ENCODE data around the gene TELO2. TPM values are rescaled to one million over a fixed set of nuclear protein-coding genes. Genes with fewer than 3 reads are reported as not detected.

Gene TELO2
- total and polyA plus RNA-seq, 2 donors (not counting 1 experiment from before 2014, with no cell fraction given), result 6.3 to 10.9 TPM

DNA sequence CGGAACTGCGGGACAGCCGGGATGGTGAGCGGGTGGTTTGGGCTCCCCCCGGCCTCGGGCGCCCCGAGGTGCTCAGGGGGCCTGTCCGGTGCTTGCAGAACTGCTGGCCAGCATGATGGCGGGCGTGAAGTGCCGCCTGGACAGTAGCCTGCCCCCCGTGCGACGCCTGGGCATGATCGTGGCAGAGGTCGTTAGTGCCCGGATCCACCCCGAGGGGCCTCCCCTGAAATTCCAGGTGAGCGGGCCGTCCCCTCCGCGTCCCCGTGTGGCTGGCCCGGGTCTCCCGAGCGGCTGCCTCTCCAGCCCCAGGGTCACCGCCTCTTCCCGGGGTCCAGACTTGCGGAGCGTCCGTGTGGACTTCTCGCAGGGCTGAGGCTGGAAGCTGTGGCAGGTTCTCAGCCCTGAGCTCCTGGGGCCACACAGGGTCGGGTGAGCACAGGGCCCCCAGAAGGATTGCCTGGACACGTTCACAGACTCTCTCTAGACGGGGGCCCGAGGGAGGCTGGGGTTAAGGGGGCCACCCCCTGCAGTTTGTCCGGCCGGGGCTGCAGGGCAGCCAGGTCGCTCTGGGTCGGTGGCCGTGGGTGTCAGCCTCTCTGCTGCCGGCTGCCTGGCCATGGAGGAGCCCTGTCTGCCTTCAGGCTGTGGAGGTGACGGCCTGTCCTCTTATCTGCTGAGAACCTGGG lies 7.4 kb downstream of the TELO2 start:
- peaks cover 27% of the 10 kb centered on the region for H3K36me3 ChIP-seq (ENCODE audit: control insufficient read depth, insufficient read depth, low read length)
- H3K4me3 ChIP-seq (replicated peaks in 1 of 4; ENCODE audit: control extremely low read depth in 1 of 4, insufficient read depth in 1 of 4, low read depth in 3 of 4, low read length in 4 of 4), result no peak overlapping the region
- no peak overlapping the region for H3K9ac ChIP-seq (ENCODE audit: insufficient read depth, low read length)
- H3K79me2 ChIP-seq (ENCODE audit: control insufficient read depth, insufficient read depth, low read length), result no peaks in the 10 kb centered on the region
- no peaks in the 10 kb centered on the region for H4K20me1 ChIP-seq (ENCODE audit: control insufficient read depth, extremely low read depth, insufficient read depth, low read length)
- H3K9me3 ChIP-seq (ENCODE audit: control insufficient read depth, insufficient read depth, low read depth, low read length), result no peaks in the 10 kb centered on the region
- H3K4me2 ChIP-seq (ENCODE audit: extremely low read depth, insufficient read depth, low read length), result no peak overlapping the region
- no peaks in the 10 kb centered on the region for H3K4me1 ChIP-seq (ENCODE audit: control insufficient read depth, extremely low read depth, insufficient read depth, low read length)
- no peak overlapping the region for H2AFZ ChIP-seq (ENCODE audit: low read length)
- no peak for DNase-seq (ENCODE audit: low read depth in 2 of 2)
- TF ChIP-seq, protein P1, sequence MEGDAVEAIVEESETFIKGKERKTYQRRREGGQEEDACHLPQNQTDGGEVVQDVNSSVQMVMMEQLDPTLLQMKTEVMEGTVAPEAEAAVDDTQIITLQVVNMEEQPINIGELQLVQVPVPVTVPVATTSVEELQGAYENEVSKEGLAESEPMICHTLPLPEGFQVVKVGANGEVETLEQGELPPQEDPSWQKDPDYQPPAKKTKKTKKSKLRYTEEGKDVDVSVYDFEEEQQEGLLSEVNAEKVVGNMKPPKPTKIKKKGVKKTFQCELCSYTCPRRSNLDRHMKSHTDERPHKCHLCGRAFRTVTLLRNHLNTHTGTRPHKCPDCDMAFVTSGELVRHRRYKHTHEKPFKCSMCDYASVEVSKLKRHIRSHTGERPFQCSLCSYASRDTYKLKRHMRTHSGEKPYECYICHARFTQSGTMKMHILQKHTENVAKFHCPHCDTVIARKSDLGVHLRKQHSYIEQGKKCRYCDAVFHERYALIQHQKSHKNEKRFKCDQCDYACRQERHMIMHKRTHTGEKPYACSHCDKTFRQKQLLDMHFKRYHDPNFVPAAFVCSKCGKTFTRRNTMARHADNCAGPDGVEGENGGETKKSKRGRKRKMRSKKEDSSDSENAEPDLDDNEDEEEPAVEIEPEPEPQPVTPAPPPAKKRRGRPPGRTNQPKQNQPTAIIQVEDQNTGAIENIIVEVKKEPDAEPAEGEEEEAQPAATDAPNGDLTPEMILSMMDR (conservative IDR thresholded peaks at IDR 0.05 in 1 of 2, IDR thresholded peaks at IDR 0.05 in 1 of 2; ENCODE audit: low read depth in 1 of 2, low read length in 2 of 2), result no peak
- no peak for TF ChIP-seq EZH2 (IDR thresholded peaks at IDR 0.05; ENCODE audit: low read length, missing control alignments)
- no peaks in the 10 kb centered on the region for H3K27me3 ChIP-seq (ENCODE audit: control insufficient read depth, insufficient read depth, low read length)
- H3K27ac ChIP-seq (ENCODE audit: insufficient read depth, low read length), result no peak overlapping the region

- H3K9ac ChIP-seq (ENCODE audit: insufficient read depth, low read length), result no peak overlapping the region
- no peaks in the 10 kb centered on the region for H3K79me2 ChIP-seq (ENCODE audit: control insufficient read depth, insufficient read depth, low read length)
- H3K4me3 ChIP-seq (replicated peaks in 1 of 4; ENCODE audit: control extremely low read depth in 1 of 4, insufficient read depth in 1 of 4, low read depth in 3 of 4, low read length in 4 of 4), result no peak overlapping the region
- no peak overlapping the region for H3K27ac ChIP-seq (ENCODE audit: insufficient read depth, low read length)
- peaks cover 28% of the 10 kb centered on the region for H3K36me3 ChIP-seq (ENCODE audit: control insufficient read depth, insufficient read depth, low read length)
- no peak overlapping the region for H2AFZ ChIP-seq (ENCODE audit: low read length)
- no peaks in the 10 kb centered on the region for H3K4me1 ChIP-seq (ENCODE audit: control insufficient read depth, extremely low read depth, insufficient read depth, low read length)
- no peaks in the 10 kb centered on the region for H4K20me1 ChIP-seq (ENCODE audit: control insufficient read depth, extremely low read depth, insufficient read depth, low read length)
- no peak overlapping the region for H3K4me2 ChIP-seq (ENCODE audit: extremely low read depth, insufficient read depth, low read length)
- TF ChIP-seq EZH2 (IDR thresholded peaks at IDR 0.05; ENCODE audit: low read length, missing control alignments), result no peak
- no peaks in the 10 kb centered on the region for H3K27me3 ChIP-seq (ENCODE audit: control insufficient read depth, insufficient read depth, low read length)
- no peak for DNase-seq (ENCODE audit: low read depth in 2 of 2)
- H3K9me3 ChIP-seq (ENCODE audit: control insufficient read depth, insufficient read depth, low read depth, low read length), result no peaks in the 10 kb centered on the region
These were observed 8.5 kb downstream of the TELO2 start for GRCh38 chr16:1501630-1502029.

DNA sequence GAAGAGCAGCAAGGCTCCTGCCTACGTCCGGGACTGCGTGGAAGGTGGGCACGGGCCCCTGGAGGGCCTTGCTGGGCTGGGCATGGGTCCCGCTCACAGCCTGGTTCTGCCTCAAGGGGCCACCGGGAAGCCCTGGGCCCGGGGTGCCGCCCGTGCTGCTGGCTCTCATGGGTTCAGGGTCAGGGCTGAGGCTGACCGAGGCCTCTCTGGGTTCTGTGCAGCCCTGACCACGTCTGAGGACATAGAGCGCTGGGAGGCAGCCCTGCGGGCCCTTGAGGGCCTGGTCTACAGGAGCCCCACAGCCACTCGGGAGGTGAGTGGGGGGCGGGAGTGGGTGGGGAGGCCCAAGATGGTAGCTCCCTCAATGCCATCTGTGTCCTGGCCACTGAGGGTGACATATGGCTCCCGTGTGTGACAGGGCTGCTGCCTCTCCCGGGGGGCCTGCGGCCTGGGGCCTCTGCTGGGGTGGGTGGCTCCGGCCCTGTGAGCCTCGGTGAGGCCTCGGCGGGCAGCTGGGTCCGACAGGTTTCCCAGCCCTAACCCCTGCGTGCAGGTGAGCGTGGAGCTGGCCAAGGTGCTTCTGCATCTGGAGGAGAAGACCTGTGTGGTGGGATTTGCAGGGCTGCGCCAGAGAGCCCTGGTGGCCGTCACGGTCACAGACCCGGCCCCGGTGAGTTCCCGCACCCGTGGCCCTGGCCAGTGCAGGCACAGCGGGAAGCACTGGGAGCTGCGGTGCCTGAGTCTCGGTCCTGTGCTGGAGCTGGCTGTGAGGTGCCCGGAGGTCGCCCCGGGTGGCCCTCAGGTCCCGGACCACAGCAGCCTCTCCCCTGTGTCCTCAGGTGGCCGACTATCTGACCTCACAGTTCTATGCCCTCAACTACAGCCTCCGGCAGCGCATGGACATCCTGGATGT lies 9.2 kb downstream of the TELO2 start:
- H3K36me3 ChIP-seq (ENCODE audit: control insufficient read depth, insufficient read depth, low read length), result peaks cover 31% of the 10 kb centered on the region
- H4K20me1 ChIP-seq (ENCODE audit: control insufficient read depth, extremely low read depth, insufficient read depth, low read length), result no peaks in the 10 kb centered on the region
- no peaks in the 10 kb centered on the region for H3K79me2 ChIP-seq (ENCODE audit: control insufficient read depth, insufficient read depth, low read length)
- H3K4me2 ChIP-seq (ENCODE audit: extremely low read depth, insufficient read depth, low read length), result no peak overlapping the region
- no peak overlapping the region for H2AFZ ChIP-seq (ENCODE audit: low read length)
- no peaks in the 10 kb centered on the region for H3K4me1 ChIP-seq (ENCODE audit: control insufficient read depth, extremely low read depth, insufficient read depth, low read length)
- no peak overlapping the region for H3K9ac ChIP-seq (ENCODE audit: insufficient read depth, low read length)
- no peak overlapping the region for H3K4me3 ChIP-seq (replicated peaks in 1 of 4; ENCODE audit: control extremely low read depth in 1 of 4, insufficient read depth in 1 of 4, low read depth in 3 of 4, low read length in 4 of 4)
- no peaks in the 10 kb centered on the region for H3K27me3 ChIP-seq (ENCODE audit: control insufficient read depth, insufficient read depth, low read length)
- no peak for TF ChIP-seq EZH2 (IDR thresholded peaks at IDR 0.05; ENCODE audit: low read length, missing control alignments)
- TF ChIP-seq, protein P1 (conservative IDR thresholded peaks at IDR 0.05 in 1 of 2, IDR thresholded peaks at IDR 0.05 in 1 of 2; ENCODE audit: low read depth in 1 of 2, low read length in 2 of 2), result no peak
- H3K27ac ChIP-seq (ENCODE audit: insufficient read depth, low read length), result no peak overlapping the region
- no peak for DNase-seq (ENCODE audit: low read depth in 2 of 2)
- H3K9me3 ChIP-seq (ENCODE audit: control insufficient read depth, insufficient read depth, low read depth, low read length), result no peaks in the 10 kb centered on the region
